HCT116 (cell line): ENCODE measurements around the gene CDC42BPB.
"Not testable (repeated sequence)": the region's sequence is repeated elsewhere in the genome, so short reads cannot be mapped to it uniquely, and the experiment has no call there.

Experiments used
- POLR2A ChIP-seq: IDR thresholded peaks from 2 replicates; pipeline ENCODE4 v1.7.0; 2011; ENCODE audit warnings: borderline replicate concordance; ENCODE audit not compliant: insufficient read depth, insufficient read length; ENCODE audit errors: extremely low read depth
- POLR2AphosphoS5 ChIP-seq: IDR thresholded peaks from 2 replicates; pipeline ENCODE4 v1.6.1; 2011; ENCODE audit warnings: mild to moderate bottlenecking, low read depth, low read length, moderate library complexity
- ZNF274 ChIP-seq: fragments of 200-500 bp; sonication (Bioruptor generic); IDR thresholded peaks from 2 replicates; pipeline ENCODE4 v1.6.1; 2014; ENCODE audit warnings: mild to moderate bottlenecking, low read depth, low read length, inconsistent platforms
- TF ChIP-seq, protein P1 (sequence below): IDR thresholded peaks from 2 replicates; pipeline ENCODE4 v1.6.1; 2012
- TF ChIP-seq, protein P2 (sequence below), 3 experiments: fragments of 200-600 bp in 1 of 3; sonication (generic) in 1 of 3; IDR thresholded peaks in 2 of 3; conservative IDR thresholded peaks in 1 of 3; 2 replicates each; pipeline ENCODE4 v1.5.1; 2012 to 2017; ENCODE audit warnings: low read depth in 2 of 3, low read length in 2 of 3, antibody characterized with exemption in 1 of 3, borderline replicate concordance in 1 of 3, control low read depth in 1 of 3, mild to moderate bottlenecking in 1 of 3, mixed read lengths in 1 of 3, mixed run types in 1 of 3, moderate library complexity in 1 of 3; ENCODE audit not compliant: insufficient read depth in 1 of 3

DNA sequence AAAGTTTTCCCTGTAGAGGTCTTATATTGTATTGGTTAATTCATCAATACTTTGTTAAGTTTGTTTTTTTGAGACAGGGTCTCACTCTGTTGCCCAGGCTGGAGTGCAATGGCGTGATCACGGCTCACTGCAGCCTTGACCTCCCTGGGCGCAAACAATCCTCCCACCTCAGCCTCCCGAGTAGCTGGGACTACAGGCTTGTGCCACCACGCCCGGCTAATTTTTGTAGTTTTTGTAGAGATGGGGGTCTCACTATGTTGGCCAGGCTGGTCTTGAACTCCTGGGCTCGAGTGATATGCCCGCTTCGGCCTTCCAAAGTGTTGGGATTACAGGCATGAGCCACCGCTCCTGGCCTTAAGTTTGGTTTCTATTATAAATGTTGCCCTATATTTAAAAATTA is 130.5 kb downstream of the CDC42BPB start:
- not testable (repeated sequence) for TF ChIP-seq POLR2A, ZNF274, POLR2AphosphoS5
- TF ChIP-seq, protein P1, sequence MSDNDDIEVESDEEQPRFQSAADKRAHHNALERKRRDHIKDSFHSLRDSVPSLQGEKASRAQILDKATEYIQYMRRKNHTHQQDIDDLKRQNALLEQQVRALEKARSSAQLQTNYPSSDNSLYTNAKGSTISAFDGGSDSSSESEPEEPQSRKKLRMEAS: not testable (repeated sequence)
- TF ChIP-seq, protein P2, sequence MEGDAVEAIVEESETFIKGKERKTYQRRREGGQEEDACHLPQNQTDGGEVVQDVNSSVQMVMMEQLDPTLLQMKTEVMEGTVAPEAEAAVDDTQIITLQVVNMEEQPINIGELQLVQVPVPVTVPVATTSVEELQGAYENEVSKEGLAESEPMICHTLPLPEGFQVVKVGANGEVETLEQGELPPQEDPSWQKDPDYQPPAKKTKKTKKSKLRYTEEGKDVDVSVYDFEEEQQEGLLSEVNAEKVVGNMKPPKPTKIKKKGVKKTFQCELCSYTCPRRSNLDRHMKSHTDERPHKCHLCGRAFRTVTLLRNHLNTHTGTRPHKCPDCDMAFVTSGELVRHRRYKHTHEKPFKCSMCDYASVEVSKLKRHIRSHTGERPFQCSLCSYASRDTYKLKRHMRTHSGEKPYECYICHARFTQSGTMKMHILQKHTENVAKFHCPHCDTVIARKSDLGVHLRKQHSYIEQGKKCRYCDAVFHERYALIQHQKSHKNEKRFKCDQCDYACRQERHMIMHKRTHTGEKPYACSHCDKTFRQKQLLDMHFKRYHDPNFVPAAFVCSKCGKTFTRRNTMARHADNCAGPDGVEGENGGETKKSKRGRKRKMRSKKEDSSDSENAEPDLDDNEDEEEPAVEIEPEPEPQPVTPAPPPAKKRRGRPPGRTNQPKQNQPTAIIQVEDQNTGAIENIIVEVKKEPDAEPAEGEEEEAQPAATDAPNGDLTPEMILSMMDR (IDR thresholded peaks at IDR 0.05 in 2 of 3, conservative IDR thresholded peaks at IDR 0.05 in 1 of 3; ENCODE audit: borderline replicate concordance in 1 of 3, insufficient read depth in 1 of 3, low read depth in 2 of 3, low read length in 2 of 3): not testable (repeated sequence)
